Mucosa of rectum (tissue), 2 donors: ENCODE results near the gene CEP20.
"Not testable (repeated sequence)": the region's sequence is repeated elsewhere in the genome, so short reads cannot be mapped to it uniquely, and the experiment has no call there.

Experiments
- H3K27ac ChIP-seq, 2 donors: one replicate each; pipeline ENCODE4 v1.7.0; 2013; ENCODE audit warnings: inconsistent platforms in 2 of 2, low read depth in 2 of 2, low read length in 2 of 2
- H3K27me3 ChIP-seq, 2 donors: one replicate each; pipeline ENCODE4 v1.7.0; 2013; ENCODE audit warnings: low read length in 2 of 2; ENCODE audit not compliant: control insufficient read depth in 2 of 2, insufficient read depth in 2 of 2
- H3K36me3 ChIP-seq, 2 donors: one replicate each; pipeline ENCODE4 v1.7.0; 2013; ENCODE audit warnings: low read length in 2 of 2; ENCODE audit not compliant: control insufficient read depth in 2 of 2, insufficient read depth in 2 of 2
- H3K4me1 ChIP-seq, 2 donors: one replicate each; pipeline ENCODE4 v1.7.0; 2013; ENCODE audit warnings: low read length in 2 of 2, mild to moderate bottlenecking in 1 of 2; ENCODE audit not compliant: control insufficient read depth in 2 of 2, insufficient read depth in 2 of 2
- H3K4me3 ChIP-seq, 2 donors: one replicate each; pipeline ENCODE4 v1.7.0; 2013; ENCODE audit warnings: low read length in 2 of 2
- H3K9ac ChIP-seq, 2 donors: one replicate each; pipeline ENCODE4 v1.7.0; 2013; ENCODE audit warnings: low read length in 2 of 2, low read depth in 1 of 2, mild to moderate bottlenecking in 1 of 2
- H3K9me3 ChIP-seq, 2 donors: one replicate each; pipeline ENCODE4 v1.7.0; 2013; ENCODE audit warnings: low read length in 2 of 2; ENCODE audit not compliant: control insufficient read depth in 2 of 2
- donor health status: healthy.
- donor health status: Normal muscosa, but diverticular disease.

Gene CEP20

DNA sequence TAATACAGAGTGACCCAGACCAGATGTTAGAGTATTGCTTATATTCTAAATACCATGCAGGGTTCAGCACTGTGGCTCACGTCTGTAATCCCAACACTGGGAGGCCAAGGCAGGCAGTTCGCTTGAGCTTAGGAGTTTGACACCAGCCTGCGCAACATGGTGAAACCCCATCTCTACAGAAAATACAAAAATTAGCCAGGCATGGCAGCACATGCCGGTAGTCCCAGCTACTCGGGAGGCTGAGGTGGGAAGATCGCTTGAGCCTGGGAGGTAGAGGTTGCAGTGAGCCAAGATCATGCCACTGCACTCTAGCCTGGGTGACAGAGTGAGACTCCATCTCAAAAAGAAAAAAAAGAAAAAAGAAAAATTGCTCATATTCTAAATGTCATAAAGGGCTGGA, 37.8 kb downstream of the CEP20 start:
- not testable (repeated sequence) for H3K4me3 ChIP-seq, H3K27ac ChIP-seq, H3K9me3 ChIP-seq, H3K4me1 ChIP-seq, H3K36me3 ChIP-seq, H3K27me3 ChIP-seq, H3K9ac ChIP-seq

DNA sequence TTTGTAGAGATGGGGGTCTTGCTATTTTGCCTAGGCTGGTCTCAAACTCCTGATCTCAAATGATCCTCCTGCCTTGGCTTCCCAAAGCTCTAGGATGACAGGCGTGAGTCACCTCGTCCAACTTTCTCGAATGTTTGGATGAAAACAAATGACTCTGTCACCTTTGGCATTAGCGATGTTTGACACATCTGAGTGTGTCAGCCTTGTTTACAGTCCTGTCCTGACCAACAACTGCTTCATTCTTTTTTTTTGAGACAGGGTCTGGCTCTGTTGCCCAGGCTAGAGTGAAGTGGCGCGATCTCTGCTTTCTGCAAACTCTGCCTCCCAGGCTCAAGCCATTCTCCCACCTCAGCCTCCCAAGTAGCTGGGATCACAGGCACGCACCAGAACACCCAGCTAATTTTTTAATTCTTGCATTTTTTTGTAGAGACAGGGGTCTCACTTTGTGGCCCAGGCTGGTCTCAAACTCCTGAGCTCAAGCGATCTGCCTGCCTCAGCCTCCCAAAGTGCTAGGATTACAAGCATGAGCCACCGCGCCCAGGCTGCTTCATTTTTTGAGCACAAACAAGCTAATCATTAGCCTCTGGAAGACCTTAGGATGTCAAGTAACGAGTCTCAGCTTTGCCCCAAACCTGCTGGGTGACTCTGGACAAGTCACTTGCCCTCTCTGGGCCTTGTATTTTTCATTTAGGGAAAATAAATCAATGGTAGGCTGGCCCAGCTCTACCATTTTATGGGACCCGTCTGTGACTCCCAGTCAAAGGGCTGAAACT, 39.0 kb downstream of the CEP20 start:
- no peak overlapping the region for H3K9ac ChIP-seq
- no peak overlapping the region for H3K4me3 ChIP-seq
- no peaks in the 10 kb centered on the region for H3K4me1 ChIP-seq
- H3K27ac ChIP-seq, result no peak overlapping the region
- no peaks in the 10 kb centered on the region for H3K36me3 ChIP-seq
- H3K9me3 ChIP-seq, result no peaks in the 10 kb centered on the region
- peaks cover 0 to 4% of the 10 kb centered on the region in 2 donors for H3K27me3 ChIP-seq

DNA sequence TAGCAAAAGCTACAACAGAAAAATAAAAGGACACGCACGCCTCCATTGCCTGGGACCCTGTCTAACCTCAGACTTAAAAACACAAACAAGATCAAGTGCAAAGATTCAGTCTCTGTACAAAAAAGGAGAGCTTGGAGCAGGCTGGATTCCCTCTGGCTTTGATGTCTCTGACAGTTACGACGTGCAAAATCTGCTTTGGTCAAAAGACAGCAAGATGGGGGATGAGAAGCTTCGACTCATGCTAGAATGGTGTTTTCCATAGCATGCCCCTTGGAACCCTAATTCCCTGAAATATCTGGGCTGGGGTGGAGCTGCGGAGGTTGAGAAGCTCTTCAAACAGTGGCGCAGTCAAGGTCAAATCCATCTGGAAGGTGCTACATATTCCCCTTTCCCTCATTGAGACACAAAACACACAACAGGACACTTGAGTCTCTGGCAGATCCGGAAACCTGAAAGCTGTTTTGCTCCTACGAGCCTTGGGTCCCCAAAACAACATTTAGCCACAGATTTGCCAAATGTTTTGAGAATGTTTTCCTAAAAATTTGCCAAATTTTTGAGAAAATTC, 40.7 kb downstream of the CEP20 start:
- no peak overlapping the region for H3K4me3 ChIP-seq
- H3K4me1 ChIP-seq, result no peaks in the 10 kb centered on the region
- H3K27ac ChIP-seq, result no peak overlapping the region

DNA sequence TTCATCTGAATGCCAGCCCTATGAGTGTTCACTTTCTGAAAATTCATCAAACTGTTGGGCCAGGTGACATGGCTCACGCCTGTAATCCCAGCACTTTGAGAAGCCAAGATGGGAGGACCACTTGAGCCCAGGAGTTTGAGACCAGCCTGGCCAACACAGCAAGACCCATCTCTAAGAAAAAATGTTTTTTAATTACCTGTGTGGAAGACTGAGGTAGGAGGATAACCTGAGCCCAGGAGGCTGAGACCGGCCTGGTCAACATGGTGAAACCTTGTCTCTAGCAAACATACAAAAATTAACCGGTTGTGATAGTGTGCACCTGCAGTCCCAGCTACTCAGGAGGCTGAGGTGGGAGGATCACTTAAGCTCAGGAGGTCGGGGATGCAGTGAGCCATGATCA, 41.9 kb downstream of the CEP20 start:
- no peaks in the 10 kb centered on the region for H3K9me3 ChIP-seq
- peaks cover 0 to 2% of the 10 kb centered on the region in 2 donors for H3K27me3 ChIP-seq
- no peak overlapping the region for H3K27ac ChIP-seq
- no peak overlapping the region for H3K4me3 ChIP-seq
- H3K9ac ChIP-seq, result no peak overlapping the region
- no peaks in the 10 kb centered on the region for H3K4me1 ChIP-seq
- no peaks in the 10 kb centered on the region for H3K36me3 ChIP-seq

More for the DNA sequence above, 40.7 kb downstream of the CEP20 start:
- Histone ChIP-seq H3K36me3 (no peaks in the 10 kb centered on the region), H3K9ac (no peak overlapping the region), H3K9me3 (no peaks in the 10 kb centered on the region), H3K27me3 (peaks cover 0 to 2% of the 10 kb centered on the region in 2 donors)

DNA sequence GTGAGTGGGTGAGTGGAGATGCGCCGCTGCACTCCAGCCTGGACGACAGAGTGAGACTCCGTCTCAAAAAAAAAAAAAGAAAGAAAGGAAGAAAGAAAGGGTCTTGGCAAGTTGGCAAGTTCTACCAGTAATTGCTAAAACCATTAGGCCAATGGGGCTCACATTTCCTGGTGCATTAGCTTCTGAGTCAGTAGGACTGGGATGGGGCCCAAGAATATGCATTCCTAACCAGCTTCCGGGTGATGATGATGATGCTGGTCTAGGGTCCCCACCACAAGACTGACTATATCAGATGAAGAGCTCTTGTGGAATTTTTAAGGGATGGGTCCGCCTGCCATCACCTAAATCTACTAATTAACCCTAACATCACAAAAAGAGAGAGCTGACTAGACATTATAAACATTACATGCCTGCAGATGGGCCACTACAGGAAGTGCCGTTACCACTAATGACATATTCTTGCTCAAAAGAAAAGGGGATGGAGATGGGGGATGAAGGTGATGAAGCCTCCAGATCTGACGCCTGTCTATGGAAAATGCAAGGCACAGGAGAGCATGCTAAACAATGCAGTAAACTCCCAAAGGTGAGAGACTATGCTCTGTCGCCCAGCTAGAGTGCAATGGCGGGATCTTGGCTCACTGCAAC, 44.6 kb downstream of the CEP20 start:
- H3K4me3 ChIP-seq, result no peak overlapping the region
- no peak overlapping the region for H3K27ac ChIP-seq
- H3K9ac ChIP-seq, result no peak overlapping the region
- H3K4me1 ChIP-seq, result no peaks in the 10 kb centered on the region
- no peaks in the 10 kb centered on the region for H3K36me3 ChIP-seq
- H3K9me3 ChIP-seq, result no peaks in the 10 kb centered on the region
- H3K27me3 ChIP-seq, result peaks cover 0 to 2% of the 10 kb centered on the region in 2 donors

DNA sequence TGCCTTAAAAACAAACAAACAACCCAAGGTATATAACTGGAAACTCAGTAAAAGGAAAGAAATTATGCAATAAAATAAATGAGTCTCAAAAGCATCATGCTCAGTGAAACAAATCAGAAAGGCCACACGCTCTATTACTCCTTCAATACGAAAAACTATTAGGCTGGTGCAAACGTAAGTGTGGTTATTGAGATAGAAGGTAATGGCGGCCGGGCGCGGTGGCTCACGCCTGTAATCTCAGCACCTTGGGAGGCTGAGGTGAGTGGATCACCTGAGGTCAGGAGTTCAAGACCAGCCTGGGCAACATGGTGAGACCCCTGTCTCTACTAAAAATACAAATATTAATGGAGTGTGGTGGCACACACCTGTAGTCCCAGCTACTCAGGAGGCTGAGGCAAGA, 49.2 kb downstream of the CEP20 start:
- H3K27ac ChIP-seq, H3K4me3 ChIP-seq, H3K4me1 ChIP-seq, H3K9ac ChIP-seq, H3K9me3 ChIP-seq, H3K27me3 ChIP-seq, H3K36me3 ChIP-seq: not testable (repeated sequence)

DNA sequence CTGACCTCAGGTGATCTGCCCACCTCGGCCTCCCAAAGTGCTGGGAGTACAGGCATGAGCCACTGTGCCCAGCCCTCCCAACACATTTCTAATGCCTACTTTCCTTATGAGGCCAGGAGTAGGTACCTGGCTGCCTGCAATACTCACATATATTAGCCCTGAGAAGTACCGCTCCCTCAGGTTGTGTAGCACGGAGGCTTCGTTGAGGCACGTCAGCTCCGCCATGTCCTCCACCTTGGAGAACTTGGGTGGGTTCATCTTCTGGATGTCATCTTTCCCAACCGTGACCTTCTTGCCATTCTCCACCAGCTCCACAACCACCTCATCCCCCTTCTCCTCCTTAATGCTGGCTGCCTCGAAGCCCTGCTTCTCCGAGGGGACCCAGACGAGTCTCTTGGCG, 50.6 kb downstream of the CEP20 start:
- Histone ChIP-seq H3K4me3 (no peak overlapping the region), H3K9ac (no peak overlapping the region), H3K36me3 (no peaks in the 10 kb centered on the region), H3K27ac (no peak overlapping the region), H3K27me3 (no peaks in the 10 kb centered on the region), H3K4me1 (peaks cover 0 to 2% of the 10 kb centered on the region in 2 donors), H3K9me3 (no peaks in the 10 kb centered on the region)

DNA sequence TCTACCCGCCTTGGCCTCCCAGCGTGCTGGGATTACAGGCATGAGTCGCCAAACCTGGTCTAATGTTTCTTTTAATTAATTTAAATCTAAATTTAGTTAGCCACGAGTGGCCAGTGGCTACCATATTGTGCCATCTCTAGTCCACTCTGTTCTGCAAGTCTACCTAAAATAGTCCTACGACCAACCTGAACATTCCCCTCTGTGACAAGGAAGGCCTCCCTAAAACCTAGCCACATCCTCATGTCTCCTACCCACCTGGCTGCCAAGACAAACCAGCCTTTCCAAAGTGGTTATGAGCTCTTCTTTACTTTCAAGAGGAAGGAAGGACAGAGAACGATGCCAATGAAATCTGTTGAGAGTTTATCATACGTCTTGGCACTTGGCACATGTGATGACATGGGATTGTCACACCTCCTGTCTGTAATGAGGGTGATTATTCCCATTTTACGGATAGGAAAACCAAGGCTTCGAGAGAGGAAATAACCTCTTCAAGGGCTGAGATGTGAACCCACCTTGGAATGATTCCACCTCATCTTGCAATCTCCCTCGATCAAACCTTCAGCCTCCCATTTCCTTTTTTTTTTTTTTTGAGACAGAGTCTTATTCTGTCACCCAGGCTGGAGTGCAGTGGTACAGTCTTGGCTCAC, 51.3 kb downstream of the CEP20 start:
- no peak overlapping the region for H3K9ac ChIP-seq
- no peak overlapping the region for H3K27ac ChIP-seq
- H3K27me3 ChIP-seq, result no peaks in the 10 kb centered on the region
- H3K4me3 ChIP-seq, result no peak overlapping the region
- H3K36me3 ChIP-seq, result no peaks in the 10 kb centered on the region
- no peaks in the 10 kb centered on the region for H3K9me3 ChIP-seq
- H3K4me1 ChIP-seq, result peaks cover 0 to 2% of the 10 kb centered on the region in 2 donors

DNA sequence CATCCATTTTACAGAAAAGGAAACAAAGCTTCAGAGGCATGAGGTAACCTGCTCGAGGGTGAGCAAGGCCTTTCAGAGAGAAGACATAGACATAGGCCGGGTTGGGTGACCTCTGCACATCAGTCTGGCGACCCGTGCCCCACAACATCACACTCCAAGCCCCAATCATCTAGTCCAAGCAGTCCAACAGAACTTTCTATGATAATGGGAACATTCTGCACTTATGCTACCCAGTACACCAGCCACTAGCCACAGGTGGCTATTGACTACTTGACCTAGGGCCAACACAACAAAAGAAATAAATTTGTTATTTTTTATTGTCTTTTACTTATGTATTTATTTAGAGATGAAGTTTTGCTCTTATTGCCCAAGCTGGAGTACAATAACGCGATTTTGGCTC, 52.3 kb downstream of the CEP20 start:
- H3K36me3 ChIP-seq, result no peaks in the 10 kb centered on the region
- no peak overlapping the region for H3K4me3 ChIP-seq
- no peaks in the 10 kb centered on the region for H3K9me3 ChIP-seq
- H3K9ac ChIP-seq, result no peak overlapping the region
- no peaks in the 10 kb centered on the region for H3K27me3 ChIP-seq
- H3K27ac ChIP-seq, result no peak overlapping the region
- peaks cover 0 to 2% of the 10 kb centered on the region in 2 donors for H3K4me1 ChIP-seq
